DMS114 treated with DMSO at 0.1 percent for 48 hours (cell line): ENCODE measurements around the gene SMG9.

Experiments
- DNase-seq: peaks from one replicate; lab custom pipeline; 2025; ENCODE audit not compliant: unreplicated experiment; lab: John Stamatoyannopoulos, UW

The SMG9 gene

GRCh38 chr19:43754503-43755255 is at the start of gene SMG9:
SMG9 (minus strand) TSS chr19:43754962; CDS start chr19:43750741, 4,221 bp downstream.
- peak; percentile 76 for DNase-seq

- no peak for DNase-seq
These were observed 49.7 kb upstream of the SMG9 start for GRCh38 chr19:43804432-43804831.

DNA sequence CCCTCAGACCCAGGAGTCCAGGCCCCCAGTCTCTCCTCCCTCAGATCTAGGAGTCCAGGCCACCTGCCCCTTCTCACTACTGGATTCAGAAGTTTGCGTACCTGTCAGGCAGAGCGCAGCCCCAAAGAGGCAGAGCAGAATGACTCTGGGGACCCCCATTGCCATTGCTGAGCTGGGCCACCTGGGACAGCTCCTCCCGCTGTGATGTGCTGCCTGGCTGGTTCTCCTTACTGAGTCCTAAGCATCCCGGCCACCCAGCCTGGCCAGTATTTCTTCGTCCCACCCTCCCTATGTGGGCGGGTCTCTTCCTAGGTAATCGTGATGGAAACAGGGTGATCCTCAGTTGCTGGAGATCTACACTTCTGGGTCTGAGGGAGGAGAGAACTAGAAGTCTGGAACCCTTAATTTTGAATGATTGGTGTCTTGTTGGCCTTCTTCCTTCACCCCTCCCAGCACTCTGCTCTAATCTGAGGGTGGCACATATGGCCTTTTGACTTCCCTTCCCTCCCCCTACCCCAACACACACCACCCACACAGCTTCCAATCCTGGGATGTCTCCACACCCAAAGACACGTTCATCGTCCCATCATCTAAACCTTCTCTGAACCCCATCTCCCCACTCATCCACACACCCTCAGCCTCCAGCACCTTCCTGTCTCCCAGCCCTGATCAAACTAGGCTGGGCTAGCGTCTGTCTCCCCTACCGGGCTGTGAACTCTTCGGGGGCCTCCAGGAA is 47.6 kb upstream of the SMG9 start, which contains the start of gene LYPD5:
LYPD5 (minus strand) TSS at position 232 of the 736 bp plus-strand sequence; CDS start at position 165, 67 bp downstream.
- no peak for DNase-seq

- no peak for DNase-seq
These were observed 44.9 kb upstream of the SMG9 start for GRCh38 chr19:43799502-43800142.

GRCh38 chr19:43798546-43799409 is 44.0 kb upstream of the SMG9 start:
- DNase-seq: no peak

DNA sequence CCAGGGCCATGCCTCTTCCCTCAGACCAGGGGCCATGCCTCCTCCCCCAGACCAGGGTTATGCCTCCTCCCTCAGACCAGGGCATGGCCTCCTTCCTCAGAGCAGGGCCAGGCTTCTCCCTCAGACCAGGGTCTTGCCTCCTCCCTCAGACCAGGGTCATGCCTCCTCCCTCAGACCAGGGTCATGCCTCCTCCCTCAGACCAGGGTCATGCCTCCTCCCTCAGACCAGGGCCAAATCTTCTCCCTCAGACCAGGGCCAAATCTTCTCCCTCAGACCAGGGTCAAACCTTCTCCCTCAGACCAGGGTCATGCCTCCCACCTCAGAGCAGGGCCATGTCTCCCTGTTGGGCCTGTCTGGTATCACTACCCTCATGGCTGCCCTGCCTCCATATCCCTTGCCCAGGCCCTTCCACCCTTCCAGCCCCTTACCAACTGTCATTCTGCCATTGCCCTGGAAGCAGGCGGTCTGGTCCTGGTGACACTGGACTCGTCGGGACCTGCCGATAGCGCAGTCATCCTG is 43.3 kb upstream of the SMG9 start:
- no peak for DNase-seq

DNA sequence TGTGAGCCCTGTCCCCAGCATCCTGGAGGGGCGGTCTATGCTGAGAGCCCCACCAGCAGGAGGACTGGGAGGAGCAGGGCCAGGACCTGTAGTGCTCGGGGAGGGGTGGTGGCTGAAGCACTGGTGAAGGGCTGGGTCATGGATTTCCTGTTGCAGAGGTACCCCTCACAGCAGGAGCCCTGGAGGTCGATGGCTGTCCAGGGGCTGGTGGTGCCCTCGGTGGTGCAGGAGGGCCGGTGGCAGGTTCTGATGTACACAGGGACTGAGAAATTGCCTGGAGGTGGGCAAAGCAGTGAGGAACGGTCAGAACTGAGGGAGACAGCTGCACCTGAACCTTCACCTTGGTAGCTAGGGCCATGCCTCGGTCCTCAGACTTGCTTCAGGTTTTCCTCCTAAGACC is 42.8 kb upstream of the SMG9 start:
- DNase-seq: no peak

- DNase-seq: no peak
These were observed 42.4 kb upstream of the SMG9 start for GRCh38 chr19:43797118-43797517.

DNA sequence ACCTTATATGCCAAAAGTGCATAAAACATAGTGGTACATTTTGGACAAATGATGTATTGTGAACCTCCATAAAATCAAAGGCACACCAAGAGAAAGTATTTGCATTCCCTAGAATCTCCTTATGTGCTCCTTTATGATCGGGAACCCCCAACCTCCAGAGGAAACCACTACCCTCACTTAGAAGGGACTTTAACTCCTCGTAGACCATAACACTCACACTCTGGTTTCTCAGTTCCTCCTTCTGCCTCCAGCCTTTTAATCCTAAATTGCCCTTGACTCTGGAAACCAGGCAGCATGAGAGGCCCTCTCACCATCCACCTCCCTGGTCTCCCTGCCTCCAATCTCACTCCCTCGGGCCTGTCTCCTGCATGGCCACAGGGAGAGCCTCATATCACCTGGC is 35.8 kb upstream of the SMG9 start:
- DNase-seq: no peak

GRCh38 chr19:43789029-43789428 is 34.3 kb upstream of the SMG9 start:
- no peak for DNase-seq

GRCh38 chr19:43786665-43787064 is 31.9 kb upstream of the SMG9 start:
- no peak for DNase-seq

DNA sequence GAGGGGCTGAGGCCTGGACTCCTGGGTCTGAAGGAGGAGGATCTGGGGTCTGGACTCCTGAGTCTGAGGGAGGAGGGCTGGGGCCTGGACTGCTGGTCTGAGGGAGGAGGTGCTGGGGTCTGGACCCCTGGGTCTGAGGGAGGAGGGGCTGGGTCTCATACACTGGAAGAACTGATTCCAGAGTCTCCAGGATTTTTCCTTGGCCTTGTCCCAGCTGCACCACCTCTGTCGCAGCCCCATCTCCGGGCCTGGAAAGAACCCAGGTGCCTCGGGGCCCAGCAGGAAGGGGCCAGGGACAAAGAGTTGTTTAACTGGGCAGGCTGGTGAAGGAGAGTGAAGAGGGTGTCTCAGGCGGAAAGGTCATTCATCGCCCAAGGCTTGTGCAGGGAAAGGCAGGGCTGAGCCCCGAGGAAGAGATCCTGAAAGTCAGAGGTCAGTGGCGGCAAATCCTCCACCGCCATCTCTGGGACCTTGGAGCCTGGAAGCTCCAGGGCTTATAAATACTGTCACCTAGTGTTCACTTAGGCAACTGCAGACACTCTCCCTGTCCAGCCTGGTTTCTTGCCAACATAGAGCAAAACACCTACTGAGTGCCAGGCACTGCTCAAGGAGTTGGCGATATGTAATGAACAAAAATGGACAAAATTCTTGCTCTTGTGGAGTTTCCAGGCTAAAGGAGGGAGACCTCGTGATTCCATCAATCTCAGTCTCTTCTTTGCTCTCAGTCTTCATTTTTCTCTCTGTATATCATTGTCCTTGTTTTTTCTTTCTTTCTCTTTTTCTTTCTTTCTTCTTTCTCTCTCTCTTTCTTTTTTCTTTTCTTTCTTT is 30.4 kb upstream of the SMG9 start:
- peak; percentile 53 for DNase-seq

- no peak for DNase-seq
These were observed 29.6 kb upstream of the SMG9 start for GRCh38 chr19:43784241-43784980.

GRCh38 chr19:43783636-43784035 is 28.9 kb upstream of the SMG9 start:
- no peak for DNase-seq

DNA sequence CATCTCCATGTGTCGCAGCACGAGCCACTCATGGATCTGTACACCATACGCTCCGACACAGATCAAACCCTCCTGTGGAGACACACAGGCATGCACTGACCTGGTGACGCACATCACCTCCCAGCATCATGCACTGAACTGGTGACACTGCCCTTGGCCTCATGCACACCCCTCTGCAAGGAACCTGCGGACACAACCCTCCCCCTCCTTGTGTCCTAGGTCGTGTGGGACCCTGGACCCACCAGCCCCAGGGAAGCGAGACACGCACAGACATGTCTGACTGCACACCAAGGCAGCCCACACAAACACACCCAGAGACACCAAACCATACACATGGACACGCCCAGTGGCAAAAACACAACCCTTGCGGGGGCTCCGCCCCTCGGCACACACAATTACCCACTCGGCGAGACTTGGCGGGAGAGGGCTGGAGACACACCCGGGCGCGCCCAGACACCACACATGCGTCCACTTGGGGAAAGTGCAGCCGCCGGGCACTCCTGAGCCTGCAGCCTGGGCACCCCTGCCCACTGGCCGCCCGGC is 28.0 kb upstream of the SMG9 start:
- DNase-seq: no peak

GRCh38 chr19:43782311-43782660 is 27.5 kb upstream of the SMG9 start:
- no peak for DNase-seq

- DNase-seq: no peak
These were observed 27.0 kb upstream of the SMG9 start for GRCh38 chr19:43781630-43782310.
